Measurements from ENCODE around the gene ZNF579. TPM values are rescaled to one million over a fixed set of nuclear protein-coding genes. Genes with fewer than 3 reads are reported as not detected.

ZNF579 gene
- total and polyA plus RNA-seq, 10 of the 15 experiments (the other 5 are each of a cell fraction or from before 2014, with no cell fraction given): 0.11 to 11.7 (median 1.5) TPM

- TF ChIP-seq, protein P1, sequence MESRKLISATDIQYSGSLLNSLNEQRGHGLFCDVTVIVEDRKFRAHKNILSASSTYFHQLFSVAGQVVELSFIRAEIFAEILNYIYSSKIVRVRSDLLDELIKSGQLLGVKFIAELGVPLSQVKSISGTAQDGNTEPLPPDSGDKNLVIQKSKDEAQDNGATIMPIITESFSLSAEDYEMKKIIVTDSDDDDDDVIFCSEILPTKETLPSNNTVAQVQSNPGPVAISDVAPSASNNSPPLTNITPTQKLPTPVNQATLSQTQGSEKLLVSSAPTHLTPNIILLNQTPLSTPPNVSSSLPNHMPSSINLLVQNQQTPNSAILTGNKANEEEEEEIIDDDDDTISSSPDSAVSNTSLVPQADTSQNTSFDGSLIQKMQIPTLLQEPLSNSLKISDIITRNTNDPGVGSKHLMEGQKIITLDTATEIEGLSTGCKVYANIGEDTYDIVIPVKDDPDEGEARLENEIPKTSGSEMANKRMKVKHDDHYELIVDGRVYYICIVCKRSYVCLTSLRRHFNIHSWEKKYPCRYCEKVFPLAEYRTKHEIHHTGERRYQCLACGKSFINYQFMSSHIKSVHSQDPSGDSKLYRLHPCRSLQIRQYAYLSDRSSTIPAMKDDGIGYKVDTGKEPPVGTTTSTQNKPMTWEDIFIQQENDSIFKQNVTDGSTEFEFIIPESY (IDR thresholded peaks at IDR 0.05): no peak
- TF ChIP-seq, protein P2, sequence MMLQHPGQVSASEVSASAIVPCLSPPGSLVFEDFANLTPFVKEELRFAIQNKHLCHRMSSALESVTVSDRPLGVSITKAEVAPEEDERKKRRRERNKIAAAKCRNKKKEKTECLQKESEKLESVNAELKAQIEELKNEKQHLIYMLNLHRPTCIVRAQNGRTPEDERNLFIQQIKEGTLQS (IDR thresholded peaks at IDR 0.05; ENCODE audit: borderline replicate concordance, extremely low read depth, low read depth, low read length): no peak
- peak; percentile 49 for TF ChIP-seq RUNX3 (IDR thresholded peaks at IDR 0.05; ENCODE audit: low read length)
- no peak for TF ChIP-seq SMAD1 (IDR thresholded peaks at IDR 0.05; ENCODE audit: low read depth, partially characterized antibody)
- TF ChIP-seq BCLAF1 (IDR thresholded peaks at IDR 0.05): no peak
- no peak for TF ChIP-seq TARDBP (IDR thresholded peaks at IDR 0.05; ENCODE audit: borderline replicate concordance)
- TF ChIP-seq SIN3A (IDR thresholded peaks at IDR 0.05; ENCODE audit: low read depth, low read length): peak; percentile 73; the same call in 1 of the 2 replicates
- TF ChIP-seq NFIC (IDR thresholded peaks at IDR 0.05; ENCODE audit: low read depth, low read length): no peak
- peak; percentile 15 for TF ChIP-seq SP1 (IDR thresholded peaks at IDR 0.05; ENCODE audit: low read depth, low read length)
- TF ChIP-seq DPF2 (IDR thresholded peaks at IDR 0.05): peak; percentile 65; the same call in 1 of the 2 replicates
- peak in 1 of 2 experiments; percentile 42; a peak in 1 of 4 replicates for TF ChIP-seq ETV6 (conservative IDR thresholded peaks at IDR 0.05 in 1 of 2, IDR thresholded peaks at IDR 0.05 in 1 of 2; ENCODE audit: borderline replicate concordance in 1 of 2, low read depth in 1 of 2)
- 0 out of 2 replicates have a peak, but pooled peaks have one; percentile 17 for TF ChIP-seq SPI1 (IDR thresholded peaks at IDR 0.05; ENCODE audit: borderline replicate concordance, insufficient read depth, low read depth, low read length)
- peak; percentile 49 for TF ChIP-seq MTA2 (IDR thresholded peaks at IDR 0.05; ENCODE audit: low read depth)
- 0 out of 2 replicates have a peak, but pooled peaks have one; percentile 27 for TF ChIP-seq CREB1 (IDR thresholded peaks at IDR 0.05; ENCODE audit: low read depth)
- TF ChIP-seq, protein P3, sequence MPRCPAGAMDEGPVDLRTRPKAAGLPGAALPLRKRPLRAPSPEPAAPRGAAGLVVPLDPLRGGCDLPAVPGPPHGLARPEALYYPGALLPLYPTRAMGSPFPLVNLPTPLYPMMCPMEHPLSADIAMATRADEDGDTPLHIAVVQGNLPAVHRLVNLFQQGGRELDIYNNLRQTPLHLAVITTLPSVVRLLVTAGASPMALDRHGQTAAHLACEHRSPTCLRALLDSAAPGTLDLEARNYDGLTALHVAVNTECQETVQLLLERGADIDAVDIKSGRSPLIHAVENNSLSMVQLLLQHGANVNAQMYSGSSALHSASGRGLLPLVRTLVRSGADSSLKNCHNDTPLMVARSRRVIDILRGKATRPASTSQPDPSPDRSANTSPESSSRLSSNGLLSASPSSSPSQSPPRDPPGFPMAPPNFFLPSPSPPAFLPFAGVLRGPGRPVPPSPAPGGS (IDR thresholded peaks at IDR 0.05; ENCODE audit: borderline replicate concordance, insufficient read depth, low read depth, low read length, poor library complexity, severe bottlenecking): no peak
- TF ChIP-seq PAX5 (IDR thresholded peaks at IDR 0.05; ENCODE audit: borderline replicate concordance, low read depth, low read length): no peak
- no peak for TF ChIP-seq MLLT1 (IDR thresholded peaks at IDR 0.05)
- TF ChIP-seq NBN (IDR thresholded peaks at IDR 0.05): peak; percentile 90
- TF ChIP-seq IRF3 (IDR thresholded peaks at IDR 0.05): no peak
- no peak for TF ChIP-seq CHD4 (IDR thresholded peaks at IDR 0.05)
- TF ChIP-seq RBBP5 (conservative IDR thresholded peaks at IDR 0.05): no peak
Observed at GRCh38 chr19:55605637-55606470, 25.2 kb upstream of the ZNF579 start, which contains the start of gene ZNF865 (continued).
